Gastroesophageal sphincter (tissue), 3 donors: ENCODE results near the gene MINDY2.

Experiments used
- CTCF ChIP-seq, 4 experiments: fragments of 200-600 bp in 2 of 4; fragments of 450-650 bp in 2 of 4; sonication (generic) in 1 of 4; IDR thresholded peaks; one replicate each; pipeline ENCODE4 v1.5.1; 2017 to 2019; ENCODE audit warnings: antibody characterized with exemption in 4 of 4, mild to moderate bottlenecking in 2 of 4, moderate library complexity in 2 of 4
- POLR2AphosphoS5 ChIP-seq: sonication (generic); formaldehyde crosslinking; IDR thresholded peaks from one replicate; pipeline ENCODE4 v1.6.1; 2017; ENCODE audit warnings: antibody characterized with exemption

GRCh38 chr15:58875343-58875742 lies 104.2 kb downstream of the MINDY2 start:
- TF ChIP-seq CTCF (IDR thresholded peaks at IDR 0.05): no peak
- TF ChIP-seq POLR2AphosphoS5: no peak
